HG02642 (cell line): ENCODE measurements around the gene NUAK1.

Experiments used
- ATAC-seq: cut with Tn5 transposase; IDR thresholded peaks from one replicate; pipeline ENCODE4 v1.9.1; 2021; ENCODE audit warnings: mild to moderate bottlenecking; ENCODE audit not compliant: unreplicated experiment, poor library complexity

Gene NUAK1

DNA sequence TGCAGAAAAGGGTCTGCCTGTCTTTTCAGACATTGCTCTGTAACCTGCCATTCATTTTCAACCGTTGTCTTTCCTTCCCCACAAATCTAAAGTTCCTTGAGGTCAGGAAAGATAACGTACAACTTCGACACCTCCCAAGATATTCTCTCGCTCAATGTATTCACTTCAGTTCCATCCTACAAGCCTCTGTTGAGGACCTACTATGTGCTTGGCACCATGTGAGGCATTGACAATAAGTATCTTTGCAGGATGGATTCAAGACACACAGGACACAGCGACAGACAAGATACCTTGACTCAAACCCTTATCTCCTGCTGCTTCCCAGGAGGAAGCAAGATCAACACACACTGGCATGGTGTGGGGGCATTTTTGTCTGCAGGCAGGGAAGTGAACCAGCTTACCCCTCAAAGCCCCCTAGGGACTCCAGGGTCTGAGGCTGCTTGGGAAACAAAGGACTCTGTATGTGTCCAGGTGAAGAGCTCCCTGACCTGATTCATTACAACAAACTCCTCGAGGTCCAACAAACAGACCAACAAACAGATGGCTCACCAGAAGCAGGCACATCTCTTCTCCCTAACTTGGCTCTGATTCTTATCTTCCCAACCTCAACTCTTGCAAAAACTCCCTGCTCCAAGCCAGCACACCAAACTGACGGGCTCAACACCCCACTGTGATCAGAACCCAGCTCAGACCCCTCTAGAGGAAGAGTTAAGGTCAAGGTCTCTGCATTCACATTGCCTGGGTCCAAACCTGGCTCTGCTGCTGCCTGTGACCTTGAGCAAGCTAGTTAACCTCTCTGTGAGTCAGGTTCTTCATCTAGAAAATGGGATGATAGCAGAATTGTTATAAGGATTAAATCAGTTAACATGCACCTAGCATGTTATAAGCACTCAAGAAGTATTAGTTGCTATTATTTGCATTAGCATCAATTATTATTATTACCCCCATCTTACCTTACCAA, 6.3 kb downstream of the NUAK1 start:
- no peak for ATAC-seq

DNA sequence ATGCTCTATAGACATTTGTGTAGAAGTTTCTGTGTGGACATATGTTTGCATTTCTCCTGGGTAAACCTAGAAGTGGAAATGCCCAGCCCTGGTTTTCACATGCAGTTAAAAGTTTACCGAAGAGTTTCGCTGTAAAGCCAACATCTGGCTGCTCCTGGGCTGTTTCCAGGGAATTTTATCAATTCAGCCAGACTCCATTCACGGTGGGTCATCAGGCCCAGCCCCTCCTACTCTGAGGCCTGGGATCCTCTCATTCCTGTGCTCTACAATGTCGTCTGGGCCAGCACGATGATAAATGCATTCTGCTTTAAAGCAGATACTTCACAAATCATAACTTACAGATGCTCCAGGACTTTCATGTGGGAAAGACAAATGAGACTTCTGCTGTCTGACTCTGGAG, 7.1 kb downstream of the NUAK1 start:
- no peak for ATAC-seq

- ATAC-seq, result no peak
Measured at GRCh38 chr12:106130474-106131113, 8.2 kb downstream of the NUAK1 start.

- no peak for ATAC-seq
Measured at GRCh38 chr12:106128585-106129328, 10.0 kb downstream of the NUAK1 start.

DNA sequence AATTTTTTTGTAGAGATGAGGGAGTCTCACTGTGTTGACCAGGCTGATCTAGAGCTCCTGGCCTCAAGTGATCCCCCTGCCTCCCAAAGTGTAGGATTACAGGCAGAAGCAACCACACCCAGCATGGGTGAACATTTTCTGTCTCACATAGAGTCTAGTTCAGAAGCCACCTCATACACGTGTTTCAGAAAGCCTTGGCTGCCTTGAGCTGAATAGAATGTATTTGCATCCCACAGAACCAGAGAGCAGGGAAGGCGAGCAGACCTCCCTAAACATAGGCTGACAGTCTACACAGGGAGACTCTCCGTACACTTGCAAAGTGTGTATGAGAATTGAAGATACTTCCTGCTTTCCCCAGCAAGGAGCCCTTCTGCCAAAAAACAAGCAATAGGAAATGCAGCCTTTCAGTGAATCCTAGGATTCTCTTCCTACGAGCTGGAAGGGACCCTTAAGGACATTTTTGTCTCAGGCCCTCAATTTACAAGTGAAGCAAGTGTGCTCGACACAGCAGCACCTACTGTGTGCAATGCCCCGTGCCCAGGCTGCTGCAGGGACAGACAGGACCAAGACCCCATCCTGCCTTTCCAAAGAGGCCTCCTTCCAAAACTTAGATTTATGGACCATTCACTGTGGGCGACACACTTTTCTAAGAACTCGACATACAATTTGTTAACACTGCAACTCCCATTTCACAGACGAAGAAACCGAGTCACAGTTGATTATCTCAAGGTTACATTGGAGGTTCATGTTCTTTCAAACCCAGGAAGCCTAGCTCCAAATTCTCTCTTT, 11.2 kb downstream of the NUAK1 start:
- ATAC-seq, result no peak

DNA sequence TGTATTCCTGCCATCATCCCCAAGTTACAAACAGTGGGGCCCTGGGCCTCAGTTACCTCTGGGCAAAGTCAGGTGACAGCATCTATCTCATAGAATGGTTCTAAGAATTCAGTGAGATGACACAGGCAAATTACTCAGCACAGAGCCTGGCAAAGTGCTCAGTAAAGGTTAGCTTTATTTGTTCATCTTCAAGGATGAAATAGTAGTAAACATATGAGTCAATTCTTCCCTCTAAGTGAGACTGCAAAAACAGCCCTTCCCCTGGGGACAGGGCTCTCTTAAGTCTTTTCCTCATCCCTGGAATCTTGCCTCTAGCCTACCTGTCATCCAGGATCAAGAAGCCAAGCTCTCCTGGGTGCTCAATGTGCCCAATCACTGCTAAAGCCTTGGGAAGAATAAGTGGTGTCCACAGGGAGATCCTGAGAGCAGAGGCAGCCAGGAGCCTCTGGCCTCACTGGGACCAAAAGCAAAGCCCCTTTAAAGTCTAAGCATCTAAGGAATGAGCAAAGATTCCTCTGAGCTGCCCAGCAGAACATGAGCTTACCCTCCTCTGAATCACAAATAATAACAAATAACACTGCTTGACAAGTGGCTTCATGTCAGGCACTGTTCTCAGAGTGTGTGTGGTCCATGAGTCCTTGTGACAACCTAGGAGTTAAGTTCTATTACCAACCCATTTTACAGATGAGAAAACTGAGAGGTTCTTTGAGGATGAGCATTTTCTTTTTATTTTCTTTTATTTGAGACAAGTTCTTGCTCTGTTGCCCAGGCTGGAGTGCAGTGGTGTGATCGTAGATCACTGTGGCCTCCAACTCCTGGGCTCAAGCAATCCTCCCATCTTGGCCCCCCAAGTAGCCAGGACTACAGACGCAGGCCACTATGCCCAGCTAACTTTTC, 12.1 kb downstream of the NUAK1 start:
- no peak for ATAC-seq

- no peak for ATAC-seq
Measured at GRCh38 chr12:106125351-106126095, 13.2 kb downstream of the NUAK1 start.

DNA sequence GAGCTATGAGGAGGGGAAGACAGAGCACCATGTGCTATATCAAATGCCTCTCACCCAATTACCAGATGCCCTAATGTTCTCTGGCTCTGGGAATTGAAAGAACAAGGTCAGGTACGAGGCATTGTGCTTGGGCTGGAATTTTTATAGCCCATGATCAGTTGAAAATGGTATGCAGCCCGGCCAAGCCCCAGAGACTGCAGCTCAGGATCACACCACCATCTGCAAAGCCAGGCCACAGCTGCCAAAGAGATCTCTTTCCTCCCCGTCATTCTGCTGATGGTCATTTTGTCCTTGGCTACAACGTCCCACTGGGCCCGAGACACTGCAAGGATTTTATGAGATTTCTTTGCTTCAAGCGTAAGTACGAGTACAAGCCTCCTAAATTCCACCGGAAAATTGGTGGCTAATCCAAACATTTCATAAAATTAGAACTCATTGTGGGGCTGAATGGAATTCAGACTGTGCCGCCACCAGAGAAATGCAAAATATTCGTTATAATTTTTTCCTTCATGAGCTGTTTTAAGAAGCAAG, 15.1 kb downstream of the NUAK1 start:
- no peak for ATAC-seq

GRCh38 chr12:106123110-106123509, 15.6 kb downstream of the NUAK1 start:
- ATAC-seq, result no peak

GRCh38 chr12:106122004-106122403, 16.8 kb downstream of the NUAK1 start:
- no peak for ATAC-seq

GRCh38 chr12:106120519-106121105, 18.1 kb downstream of the NUAK1 start:
- no peak for ATAC-seq

- no peak for ATAC-seq
Measured at GRCh38 chr12:106119301-106119700, 19.5 kb downstream of the NUAK1 start.

DNA sequence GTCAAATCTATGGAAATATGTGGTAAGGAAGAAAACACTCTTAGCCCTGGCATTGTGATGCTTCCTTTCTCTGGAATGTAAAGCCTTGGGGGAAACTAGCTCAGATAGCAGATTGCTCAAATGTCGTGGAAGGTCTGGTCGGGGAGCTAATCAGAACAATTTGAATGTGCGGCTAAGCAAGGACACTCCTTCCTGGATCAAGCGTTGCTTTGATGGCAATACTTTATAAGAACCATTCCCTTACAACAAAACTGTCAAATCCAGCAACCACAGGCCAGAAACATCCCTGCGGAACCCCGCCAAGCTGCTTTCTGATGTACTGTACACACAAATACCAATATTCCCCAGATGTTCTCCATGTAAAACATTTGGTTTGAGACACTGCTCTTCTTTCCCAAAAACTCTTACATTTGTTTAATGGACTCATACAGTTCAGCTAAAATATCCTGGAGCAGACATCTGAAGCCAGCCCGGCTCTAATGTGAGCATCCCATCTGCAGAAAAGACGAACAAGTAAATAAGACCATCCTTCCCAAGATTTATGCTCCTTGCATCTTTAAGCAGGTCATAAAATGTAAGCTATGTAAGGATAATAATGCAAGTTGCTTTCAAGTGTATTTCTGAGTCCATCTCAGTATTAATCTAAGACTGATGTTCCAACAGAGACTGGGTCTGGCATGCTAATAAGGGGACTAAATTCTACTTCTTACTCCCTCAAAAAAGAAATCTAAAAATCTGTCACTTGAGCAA, 20.2 kb downstream of the NUAK1 start:
- no peak for ATAC-seq

GRCh38 chr12:106115440-106115839, 23.3 kb downstream of the NUAK1 start:
- ATAC-seq, result no peak

- no peak for ATAC-seq
Measured at GRCh38 chr12:106114447-106115068, 24.2 kb downstream of the NUAK1 start.

DNA sequence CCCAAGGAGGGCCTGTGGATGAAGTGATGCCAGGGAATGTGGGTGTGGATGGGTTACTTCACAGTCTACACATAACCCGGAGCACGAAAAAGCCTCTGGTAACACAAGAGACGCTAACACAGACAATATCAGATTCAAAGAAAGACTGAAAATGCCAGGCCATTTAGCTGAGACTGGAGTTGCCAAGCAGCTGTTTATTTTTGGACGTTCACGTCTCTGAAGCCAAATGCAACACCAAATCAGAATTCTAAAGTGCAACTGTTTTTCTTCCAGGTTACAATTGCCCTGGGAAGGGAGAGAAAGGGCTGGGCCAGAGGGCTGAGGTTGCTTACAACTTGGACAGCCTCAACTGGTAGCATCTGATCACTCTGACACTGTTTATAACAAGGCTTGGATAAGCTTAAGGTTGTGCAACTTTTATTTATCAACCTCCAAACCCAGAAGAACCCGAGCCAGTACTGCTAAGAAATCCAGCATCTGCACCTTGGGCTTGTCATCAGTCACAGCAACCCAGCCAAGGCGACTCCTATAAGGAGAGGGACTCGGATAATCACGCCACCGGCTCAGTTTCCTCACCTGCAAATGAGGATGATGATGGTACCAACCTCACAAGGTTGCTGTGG, 24.8 kb downstream of the NUAK1 start:
- no peak for ATAC-seq
